ENCODE results near the gene PDPN.
"Not testable (repeated sequence)": the region's sequence is repeated elsewhere in the genome, so short reads cannot be mapped to it uniquely, and the experiment has no call there.

Gene PDPN

DNA sequence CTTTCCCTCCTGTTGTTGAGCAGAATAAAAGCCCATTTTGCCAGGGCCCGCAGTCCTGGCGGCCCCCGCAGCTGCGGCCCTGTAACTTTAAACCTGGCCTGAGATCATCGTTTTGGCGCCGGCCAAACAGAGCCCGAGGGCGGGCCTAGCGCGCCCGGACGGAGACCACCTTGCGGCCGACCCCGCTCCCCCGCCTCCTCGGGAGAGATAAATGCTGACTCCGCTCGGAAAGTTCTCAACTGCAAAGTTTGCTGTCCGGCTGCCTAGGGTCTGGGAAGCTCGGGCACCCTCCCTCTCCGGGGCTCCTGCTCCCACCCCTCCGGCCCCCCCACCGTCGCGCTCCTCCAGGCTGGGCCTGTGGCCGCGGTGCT lies at the start of gene PDPN:
Gene PDPN, plus strand, starts transcription at position 238 of the 371 bp plus-strand sequence. CDS start 202 bp downstream, outside the sequence.
- peak in 2 of 10 donors; percentile 12 to 82 for DNase-seq
- intact Hi-C loops (cut with DNase I): no loop called here

DNA sequence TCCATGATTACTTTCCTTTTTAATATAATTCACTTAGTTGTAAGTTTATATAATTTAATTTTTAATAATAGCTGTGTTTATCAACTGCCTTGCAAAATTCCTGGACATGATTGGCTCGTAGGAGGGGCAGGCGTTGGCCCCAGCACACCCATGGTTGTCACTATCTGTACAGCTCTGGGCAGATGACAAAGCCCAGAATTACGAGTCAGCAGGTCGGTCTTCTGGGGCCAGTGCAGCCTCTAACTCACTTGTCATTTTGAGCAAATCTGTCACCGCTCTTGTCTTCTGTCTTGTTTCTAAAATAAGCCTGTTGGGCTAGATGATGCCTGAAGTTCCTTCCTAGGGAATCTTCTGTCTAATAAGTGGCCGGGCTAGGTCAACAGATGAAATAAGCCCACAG lies 48.4 kb upstream of the PDPN start:
- peak in 2 of 10 donors; percentile 7 to 21 for DNase-seq
- intact Hi-C loops (cut with DNase I): no loop called here

GRCh38 chr1:13536571-13536970 lies 47.1 kb upstream of the PDPN start:
- DNase-seq: no peak
- intact Hi-C loops (cut with DNase I): no loop called here

DNA sequence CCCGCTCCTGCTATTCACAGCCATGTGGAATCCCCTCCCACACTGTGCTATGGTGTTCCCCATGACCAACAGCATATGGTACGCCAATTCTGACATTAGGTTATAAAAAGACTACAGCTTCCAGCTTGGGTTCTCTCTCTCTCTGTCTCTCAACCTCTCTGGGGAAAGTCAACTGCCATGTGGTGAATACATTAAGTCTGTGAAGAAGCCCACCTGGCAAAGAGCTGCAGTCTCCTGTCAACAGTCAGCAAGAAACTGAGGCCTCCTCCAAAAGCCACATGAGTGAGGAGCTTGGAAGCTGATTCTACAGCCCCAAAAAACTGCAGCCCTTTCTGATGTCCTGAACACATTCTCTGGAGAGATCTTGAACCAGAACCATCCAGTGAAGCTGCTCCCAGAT lies 44.8 kb upstream of the PDPN start:
- intact Hi-C loops (cut with DNase I): no loop called here
- no peak for DNase-seq

GRCh38 chr1:13539683-13540082 lies 43.9 kb upstream of the PDPN start:
- intact Hi-C loops (cut with DNase I): no loop called here
- no peak for DNase-seq

- peak in 2 of 10 donors; percentile 4 to 69 for DNase-seq
- intact Hi-C loops (cut with DNase I): no loop called here
Measured at GRCh38 chr1:13540866-13541265, 42.8 kb upstream of the PDPN start.

DNA sequence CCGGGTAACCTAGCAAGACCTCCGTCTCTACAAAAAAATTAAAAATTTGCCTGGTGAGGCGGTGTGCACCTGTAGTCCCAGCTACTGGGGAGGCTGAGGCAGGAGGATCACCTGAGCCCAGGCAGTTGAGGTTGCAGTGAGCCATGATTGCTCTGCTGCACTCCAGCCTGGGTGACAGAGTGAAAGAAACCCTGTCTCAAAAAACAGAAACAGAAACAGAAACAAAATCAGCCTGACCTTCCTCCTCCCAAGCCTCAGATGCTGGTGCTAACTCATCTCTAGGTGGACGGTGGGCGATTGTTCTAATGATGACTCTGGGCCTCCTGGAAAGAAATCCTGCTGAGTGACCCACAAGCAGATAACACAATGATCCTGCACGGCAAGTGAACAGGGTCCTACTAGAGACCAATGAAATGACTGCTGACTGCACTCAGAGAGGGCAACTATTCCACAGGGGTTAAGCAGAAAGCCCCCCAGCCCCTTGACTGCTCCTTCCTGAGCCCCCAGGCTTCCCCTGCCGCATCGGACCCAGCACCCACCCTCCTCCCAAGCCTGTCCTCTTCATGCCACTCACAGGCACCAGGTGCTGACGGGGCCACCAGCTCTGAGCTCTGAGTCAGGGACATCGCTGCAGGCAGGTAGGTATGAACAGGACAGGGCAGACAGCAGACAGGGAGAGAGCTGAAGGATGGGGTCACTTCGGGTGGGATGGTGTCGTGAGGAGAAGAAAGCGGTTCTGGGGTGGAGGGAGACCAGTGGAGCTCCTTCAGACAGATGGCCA lies 42.0 kb upstream of the PDPN start:
- intact Hi-C loops (cut with DNase I): no loop called here
- DNase-seq: no peak

GRCh38 chr1:13543451-13544220 lies 40.0 kb upstream of the PDPN start:
- peak; percentile 45 to 93 (median 63) for DNase-seq
- intact Hi-C loops (cut with DNase I): no loop called here

GRCh38 chr1:13544221-13544556 lies 39.4 kb upstream of the PDPN start:
- intact Hi-C loops (cut with DNase I): no loop called here
- DNase-seq: no peak

GRCh38 chr1:13546791-13547190 lies 36.8 kb upstream of the PDPN start:
- DNase-seq: no peak
- intact Hi-C loops (cut with DNase I): no loop called here

- intact Hi-C loops (cut with DNase I): no loop called here
- DNase-seq: no peak
Measured at GRCh38 chr1:13548281-13548680, 35.4 kb upstream of the PDPN start.

DNA sequence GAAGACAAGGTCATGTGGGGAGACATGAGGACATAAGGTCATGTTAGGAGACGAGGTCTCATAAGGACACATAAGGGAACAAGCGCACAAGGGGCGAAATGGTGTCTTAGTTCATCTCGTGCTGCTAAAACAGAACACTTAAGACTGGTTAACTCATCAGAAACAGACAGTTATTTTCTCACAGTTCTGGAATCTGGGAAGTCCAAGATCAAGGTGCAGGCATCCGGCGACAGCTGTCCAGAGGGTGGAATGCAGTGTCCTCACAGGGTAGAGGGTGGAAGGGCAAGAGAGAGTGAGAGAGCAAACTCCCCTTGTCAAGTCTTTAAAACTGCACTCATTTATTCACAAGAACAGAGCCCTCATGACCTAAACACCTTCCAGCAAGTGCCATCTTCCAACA lies 34.6 kb upstream of the PDPN start:
- intact Hi-C loops (cut with DNase I): no loop called here
- DNase-seq: no peak

DNA sequence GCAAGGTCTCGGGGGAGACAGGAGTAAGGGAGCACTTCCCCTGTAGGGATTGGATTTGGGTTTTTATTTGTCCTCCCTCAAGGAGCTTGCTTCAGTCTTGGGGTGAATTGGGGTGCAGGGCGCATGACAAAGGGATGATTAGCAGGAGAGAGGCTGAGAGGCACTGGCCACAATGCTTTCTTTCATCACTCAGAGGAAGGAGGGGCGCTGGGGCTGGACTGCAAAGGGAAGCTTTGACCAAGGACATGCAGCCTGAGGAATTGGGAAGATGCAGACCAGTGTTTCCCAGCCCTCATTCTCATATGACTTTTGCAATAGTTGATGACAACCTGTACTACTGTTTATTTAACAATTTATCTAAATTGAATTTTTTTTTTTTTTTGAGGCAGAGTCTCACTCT lies 34.1 kb upstream of the PDPN start:
- intact Hi-C loops (cut with DNase I): no loop called here
- DNase-seq: peak in 7 of 10 donors; percentile 35 to 89 (median 73)

DNA sequence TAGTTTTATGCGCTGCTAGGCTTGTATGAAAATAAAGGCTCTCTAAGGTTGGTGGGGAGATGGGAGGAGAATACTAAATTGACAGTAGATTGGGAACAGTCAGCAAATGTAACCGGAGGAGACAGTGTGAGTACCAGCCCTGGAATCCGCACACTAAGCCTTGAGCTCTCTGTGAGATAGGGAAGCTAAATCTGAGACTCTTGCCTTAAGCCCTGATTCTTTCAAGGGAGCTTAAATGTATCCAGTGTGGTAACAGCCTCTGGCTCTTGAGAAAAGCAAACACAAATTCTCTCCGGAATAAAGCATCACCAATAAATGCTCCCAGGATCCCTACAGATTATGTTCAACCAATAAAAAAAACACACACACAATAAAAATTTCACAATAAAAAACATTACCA lies 33.0 kb upstream of the PDPN start:
- intact Hi-C loops (cut with DNase I): no loop called here
- no peak for DNase-seq

GRCh38 chr1:13554798-13555197 lies 28.8 kb upstream of the PDPN start:
- DNase-seq: peak in 1 of 10 donors; percentile 77
- intact Hi-C loops (cut with DNase I): no loop called here

- no peak for DNase-seq
- intact Hi-C loops (cut with DNase I): no loop called here
Measured at GRCh38 chr1:13556224-13556764, 27.3 kb upstream of the PDPN start.

DNA sequence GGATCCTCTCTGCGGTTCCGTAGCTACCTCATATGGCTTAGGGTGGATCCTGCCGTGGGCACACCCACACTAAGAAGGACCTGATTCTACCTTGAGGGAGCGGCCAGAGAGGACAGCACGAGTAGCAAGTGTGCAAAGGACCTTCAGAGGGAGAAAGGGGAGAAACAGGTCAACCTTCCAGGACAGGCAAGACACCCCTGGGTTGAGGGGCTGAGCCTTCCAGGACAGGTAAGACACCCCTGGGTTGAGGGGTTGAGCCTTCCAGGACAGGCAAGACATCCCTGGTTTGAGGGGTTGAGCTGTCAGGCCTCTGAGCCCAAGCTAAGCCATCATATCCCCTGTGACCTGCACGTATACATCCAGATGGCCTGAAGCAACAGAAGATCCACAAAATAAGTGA lies 23.1 kb upstream of the PDPN start:
- DNase-seq: no peak
- intact Hi-C loops (cut with DNase I): no loop called here

GRCh38 chr1:13562981-13563380 lies 20.7 kb upstream of the PDPN start:
- intact Hi-C loops (cut with DNase I); DNase-seq: not testable (repeated sequence)

DNA sequence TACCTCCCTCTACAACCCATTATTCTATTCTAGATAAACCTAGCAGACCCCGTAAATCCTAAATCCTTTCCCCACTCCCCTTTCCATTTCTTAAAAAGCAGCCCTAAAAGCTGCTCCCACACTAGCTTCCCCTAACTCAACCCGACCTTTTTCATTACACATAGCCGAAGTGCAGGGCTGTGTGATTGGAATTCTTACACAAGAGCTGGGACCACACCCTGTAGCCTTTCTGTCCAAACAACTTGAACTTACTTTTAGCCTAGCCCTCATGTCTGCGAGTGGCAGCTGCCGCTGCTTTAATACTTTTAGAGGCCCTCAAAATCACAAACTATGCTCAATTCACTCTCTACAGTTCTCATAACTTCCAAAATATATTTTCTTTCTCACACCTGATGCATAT lies 19.6 kb upstream of the PDPN start:
- intact Hi-C loops (cut with DNase I): no loop called here
- no peak for DNase-seq

GRCh38 chr1:13570435-13570834 lies 13.2 kb upstream of the PDPN start:
- intact Hi-C loops (cut with DNase I): not testable (repeated sequence)

GRCh38 chr1:13570924-13571323 lies 12.7 kb upstream of the PDPN start:
- intact Hi-C loops (cut with DNase I): no loop called here
- no peak for DNase-seq

More at GRCh38 chr1:13570435-13570834, 13.2 kb upstream of the PDPN start:
- DNase-seq: not testable (repeated sequence)

GRCh38 chr1:13573586-13573985 lies 10.0 kb upstream of the PDPN start:
- no peak for DNase-seq
- intact Hi-C loops (cut with DNase I): no loop called here

Data from posterior cingulate gyrus (tissue), 11 donors.